ENCODE measurements around the gene CFAP74. TPM values are rescaled to one million over a fixed set of nuclear protein-coding genes. Genes with fewer than 3 reads are reported as not detected.

The CFAP74 gene
- total and polyA plus RNA-seq, 2 of the 13 experiments (the other 11 are each of a cell fraction or from before 2014, with no cell fraction given), result 0.27 to 0.62 TPM

GRCh38 chr1:1954015-1954414 is 49.6 kb downstream of the CFAP74 start (continued):
- TF ChIP-seq, protein P1, sequence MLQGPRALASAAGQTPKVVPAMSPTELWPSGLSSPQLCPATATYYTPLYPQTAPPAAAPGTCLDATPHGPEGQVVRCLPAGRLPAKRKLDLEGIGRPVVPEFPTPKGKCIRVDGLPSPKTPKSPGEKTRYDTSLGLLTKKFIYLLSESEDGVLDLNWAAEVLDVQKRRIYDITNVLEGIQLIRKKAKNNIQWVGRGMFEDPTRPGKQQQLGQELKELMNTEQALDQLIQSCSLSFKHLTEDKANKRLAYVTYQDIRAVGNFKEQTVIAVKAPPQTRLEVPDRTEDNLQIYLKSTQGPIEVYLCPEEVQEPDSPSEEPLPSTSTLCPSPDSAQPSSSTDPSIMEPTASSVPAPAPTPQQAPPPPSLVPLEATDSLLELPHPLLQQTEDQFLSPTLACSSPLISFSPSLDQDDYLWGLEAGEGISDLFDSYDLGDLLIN (CRISPR knock-in tag; IDR thresholded peaks at IDR 0.05; ENCODE audit: borderline replicate concordance), result no peak
- TF ChIP-seq ZSCAN30 (CRISPR knock-in tag; IDR thresholded peaks at IDR 0.05) (no peak), ZNF280B (CRISPR knock-in tag; IDR thresholded peaks at IDR 0.05; ENCODE audit: borderline replicate concordance) (no peak), ZNF878 (CRISPR knock-in tag; IDR thresholded peaks at IDR 0.05) (no peak), ZFP1 (CRISPR knock-in tag; IDR thresholded peaks at IDR 0.05) (no peak), SIN3A (IDR thresholded peaks at IDR 0.05; ENCODE audit: borderline replicate concordance, low read depth, low read length) (no peak)

DNA sequence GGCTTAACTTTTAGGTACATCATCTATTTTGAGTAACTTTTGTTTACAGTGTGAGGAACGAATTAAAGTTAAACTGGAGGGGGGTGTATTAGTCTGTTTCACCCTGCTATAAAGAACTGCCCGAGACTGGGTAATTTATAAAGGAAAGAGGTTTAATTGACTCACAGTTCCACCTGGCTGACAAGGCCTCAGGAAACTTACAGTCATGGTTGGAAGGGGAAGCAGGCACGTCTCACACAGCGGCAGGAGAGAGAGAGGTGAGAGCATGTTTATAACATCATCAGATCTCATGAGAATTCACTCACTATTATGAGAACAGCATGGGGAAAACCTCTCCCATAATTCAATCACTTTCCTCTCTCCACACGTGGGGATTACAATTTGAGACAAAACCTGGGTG is 52.6 kb downstream of the CFAP74 start:
- Histone ChIP-seq H3K4me3 (replicated peaks in 1 of 3; ENCODE audit: insufficient read depth in 1 of 3, low read depth in 2 of 3, low read length in 3 of 3) (no peak overlapping the region), H2AFZ (ENCODE audit: low read length) (no peak overlapping the region), H3K4me1 (ENCODE audit: insufficient read depth, low read length) (peaks cover 42% of the 10 kb centered on the region), H3K9ac (ENCODE audit: insufficient read depth, low read depth, low read length) (no peak overlapping the region), H3K27ac (ENCODE audit: extremely low read length, insufficient read depth, low read length) (no peak overlapping the region), H3K27me3 (ENCODE audit: control insufficient read depth in 1 of 2, insufficient read depth in 2 of 2, low read length in 2 of 2) (no peaks in the 10 kb centered on the region), H3K79me2 (ENCODE audit: insufficient read depth, low read length) (no peaks in the 10 kb centered on the region), H3K9me3 (ENCODE audit: low read length) (no peaks in the 10 kb centered on the region), H3K36me3 (replicated peaks in 1 of 2; ENCODE audit: control insufficient read depth in 1 of 2, insufficient read depth in 2 of 2, low read length in 2 of 2) (no peaks in the 10 kb centered on the region), H4K20me1 (ENCODE audit: insufficient read depth, low read length) (0 out of 2 replicates have a peak, but pooled peaks cover 2% of the 10 kb centered on the region), H3K4me2 (ENCODE audit: low read depth, low read length) (no peak overlapping the region)
- FAIRE-seq (no peak), DNase-seq (ENCODE audit: low spot score) (no peak), ATAC-seq (no peak)
- CTCF ChIA-PET (ENCODE audit: low intra/inter-chr PET ratio, low total read pairs), result no interaction called here
- BruUV-seq (replicated peaks), result no TSS peak
- in situ Hi-C loops (cut with HindIII; ENCODE audit: extremely low pct_ligation_motif_present, low pct_unique_long_range_greater_than_20kb) (no loop called here), intact Hi-C loops (cut with micrococcal nuclease; ENCODE audit: unreplicated experiment) (no loop called here)
- WGBS (ENCODE audit: low lambda C conversion rate), result 66% methylated on average over 5 of the region's 5 CpGs
- POLR2A ChIA-PET, result no interaction called here
- no peak for TF ChIP-seq ZNF543 (CRISPR knock-in tag; IDR thresholded peaks at IDR 0.05)
- TF ChIP-seq ZNF232 (CRISPR knock-in tag; IDR thresholded peaks at IDR 0.05; ENCODE audit: borderline replicate concordance), result no peak
- TF ChIP-seq, protein P2, sequence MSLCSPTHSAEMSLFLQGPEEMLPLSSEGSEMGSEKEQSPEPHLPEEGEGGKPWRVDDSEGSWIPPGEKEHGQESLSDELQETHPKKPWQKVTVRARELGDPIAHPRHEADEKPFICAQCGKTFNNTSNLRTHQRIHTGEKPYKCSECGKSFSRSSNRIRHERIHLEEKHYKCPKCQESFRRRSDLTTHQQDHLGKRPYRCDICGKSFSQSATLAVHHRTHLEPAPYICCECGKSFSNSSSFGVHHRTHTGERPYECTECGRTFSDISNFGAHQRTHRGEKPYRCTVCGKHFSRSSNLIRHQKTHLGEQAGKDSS (CRISPR knock-in tag; IDR thresholded peaks at IDR 0.05; ENCODE audit: borderline replicate concordance, low read depth), result no peak
- TF ChIP-seq SPEN (CRISPR knock-in tag; IDR thresholded peaks at IDR 0.05; ENCODE audit: low read depth), result no peak
- no peak for TF ChIP-seq PHF8 (CRISPR knock-in tag; IDR thresholded peaks at IDR 0.05)
- no peak for TF ChIP-seq NFYB (CRISPR knock-in tag; IDR thresholded peaks at IDR 0.05)
- no peak for TF ChIP-seq FOXO4 (CRISPR knock-in tag; conservative IDR thresholded peaks at IDR 0.05)
- TF ChIP-seq, protein P3, sequence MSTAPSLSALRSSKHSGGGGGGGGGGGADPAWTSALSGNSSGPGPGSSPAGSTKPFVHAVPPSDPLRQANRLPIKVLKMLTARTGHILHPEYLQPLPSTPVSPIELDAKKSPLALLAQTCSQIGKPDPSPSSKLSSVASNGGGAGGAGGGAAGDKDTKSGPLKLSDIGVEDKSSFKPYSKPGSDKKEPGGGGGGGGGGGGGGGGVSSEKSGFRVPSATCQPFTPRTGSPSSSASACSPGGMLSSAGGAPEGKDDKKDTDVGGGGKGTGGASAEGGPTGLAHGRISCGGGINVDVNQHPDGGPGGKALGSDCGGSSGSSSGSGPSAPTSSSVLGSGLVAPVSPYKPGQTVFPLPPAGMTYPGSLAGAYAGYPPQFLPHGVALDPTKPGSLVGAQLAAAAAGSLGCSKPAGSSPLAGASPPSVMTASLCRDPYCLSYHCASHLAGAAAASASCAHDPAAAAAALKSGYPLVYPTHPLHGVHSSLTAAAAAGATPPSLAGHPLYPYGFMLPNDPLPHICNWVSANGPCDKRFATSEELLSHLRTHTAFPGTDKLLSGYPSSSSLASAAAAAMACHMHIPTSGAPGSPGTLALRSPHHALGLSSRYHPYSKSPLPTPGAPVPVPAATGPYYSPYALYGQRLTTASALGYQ (CRISPR knock-in tag; IDR thresholded peaks at IDR 0.05), result no peak
- no peak for TF ChIP-seq ZNF75D (CRISPR knock-in tag; IDR thresholded peaks at IDR 0.05; ENCODE audit: borderline replicate concordance)

Measured in HepG2 (cell line).